Testis (tissue), 2 donors: ENCODE results near the gene TERT.

Experiments
- CTCF ChIP-seq, 3 experiments: fragments of 450-650 bp in 2 of 3; fragments of 200-600 bp in 1 of 3; sonication (generic) in 1 of 3; IDR thresholded peaks; one replicate each; pipeline ENCODE4 v1.5.1; 2016 to 2019; ENCODE audit warnings: antibody characterized with exemption in 3 of 3, mild to moderate bottlenecking in 2 of 3, moderate library complexity in 1 of 3
- POLR2A ChIP-seq: fragments of 450-650 bp; IDR thresholded peaks from one replicate; pipeline ENCODE4 v1.6.1; 2017; ENCODE audit warnings: antibody characterized with exemption, mild to moderate bottlenecking, moderate library complexity

GRCh38 chr5:1278216-1278615 lies 16.7 kb downstream of the TERT start:
- TF ChIP-seq POLR2A (no peak), CTCF (IDR thresholded peaks at IDR 0.05) (no peak)
